Measurements from ENCODE around the gene IFNL3.
"Not testable (repeated sequence)": the region's sequence is repeated elsewhere in the genome, so short reads cannot be mapped to it uniquely, and the experiment has no call there.

- TF ChIP-seq CTCF (IDR thresholded peaks at IDR 0.05; ENCODE audit: low read depth, low read length); POLR2A (IDR thresholded peaks at IDR 0.05; ENCODE audit: extremely low read depth, insufficient read length); MYC (IDR thresholded peaks at IDR 0.05; ENCODE audit: low read depth, low read length): not testable (repeated sequence)
These were observed 24.6 kb upstream of the IFNL3 start for GRCh38 chr19:39269369-39269768.

Data from NB4 (cell line).